H1 (cell line): Measurements from ENCODE around the gene MGRN1. TPM values are rescaled to one million over a fixed set of nuclear protein-coding genes. Genes with fewer than 3 reads are reported as not detected.

ENCODE experiments used
- CTCF ChIA-PET: fragments of 300-600 bp; sonication (Branson Sonifier 250); formaldehyde crosslinking; loops from one replicate; lab custom pipeline; 2021; ENCODE audit not compliant: partially characterized antibody; lab: Charles Lee
- POLR2A ChIA-PET: fragments of 300-600 bp; sonication (Branson Sonifier 250); formaldehyde crosslinking; loops from one replicate; lab custom pipeline; 2021; ENCODE audit warnings: inconsistent platforms; ENCODE audit not compliant: partially characterized antibody; lab: Charles Lee
- DNase-seq, 2 experiments: peaks; one replicate each; pipeline versions ENCODE4 v3.0.0 to v3.0.0-alpha.2; 2010 to 2022; ENCODE audit warnings: low spot score in 2 of 2, low read depth in 1 of 2, mixed read lengths in 1 of 2
- FAIRE-seq: peaks from 2 replicates; lab custom pipeline; 2011; peaks lifted over from hg19 to GRCh38; lab: Jason Lieb, UNC
- H2AFZ ChIP-seq: 2 replicates; pipeline ENCODE4 v1.8.1; 2012; ENCODE audit warnings: low read length, inconsistent platforms
- H2AK5ac ChIP-seq: 2 replicates; pipeline ENCODE4 v1.6.1; 2013; ENCODE audit warnings: low read depth, low read length
- H2BK120ac ChIP-seq: replicated peaks from 2 replicates; pipeline ENCODE3; 2013; ENCODE audit warnings: low read depth, low read length, inconsistent platforms
- H2BK12ac ChIP-seq: 2 replicates; pipeline ENCODE4 v1.6.1; 2013; ENCODE audit warnings: low read depth, low read length
- H2BK15ac ChIP-seq: 2 replicates; pipeline ENCODE4 v1.6.1; 2013; ENCODE audit warnings: low read length
- H2BK20ac ChIP-seq: 2 replicates; pipeline ENCODE4 v1.6.1; 2013; ENCODE audit warnings: low read length
- H2BK5ac ChIP-seq: 2 replicates; pipeline ENCODE4 v1.6.1; 2013; ENCODE audit warnings: low read depth, low read length
- H3K14ac ChIP-seq: 2 replicates; pipeline ENCODE4 v1.6.1; 2013; ENCODE audit warnings: inconsistent platforms; ENCODE audit not compliant: insufficient read length
- H3K18ac ChIP-seq: 2 replicates; pipeline ENCODE4 v1.6.1; 2013; ENCODE audit warnings: low read length; ENCODE audit errors: extremely low read depth
- H3K23ac ChIP-seq: 2 replicates; pipeline ENCODE4 v1.6.1; 2013; ENCODE audit warnings: inconsistent platforms; ENCODE audit not compliant: insufficient read length
- H3K23me2 ChIP-seq: 2 replicates; pipeline ENCODE4 v1.6.1; 2013; ENCODE audit warnings: low read depth, low read length
- H3K27ac ChIP-seq: 2 replicates; pipeline ENCODE4 v1.6.1; 2011; ENCODE audit warnings: low read depth, low read length, inconsistent platforms
- H3K27me3 ChIP-seq, 4 experiments: replicated peaks in 1 of 4; 1 replicate in 1 of 4; 2 replicates in 3 of 4; pipeline versions ENCODE4 v1.6.1 to v1.8.1; 2011 to 2013; ENCODE audit warnings: low read length in 3 of 4, mild to moderate bottlenecking in 3 of 4, inconsistent platforms in 2 of 4, mixed read lengths in 2 of 4, moderate library complexity in 1 of 4; ENCODE audit not compliant: control insufficient read depth in 3 of 4, insufficient read depth in 3 of 4; ENCODE audit errors: extremely low read depth in 1 of 4
- H3K36me3 ChIP-seq, 4 experiments: 2 replicates each; pipeline versions ENCODE4 v1.6.1 to v1.8.1; 2011 to 2013; ENCODE audit warnings: mild to moderate bottlenecking in 4 of 4, low read length in 3 of 4, moderate library complexity in 2 of 4, control low read depth in 1 of 4, inconsistent platforms in 1 of 4; ENCODE audit not compliant: insufficient read depth in 4 of 4, control insufficient read depth in 2 of 4
- H3K4ac ChIP-seq: replicated peaks from 2 replicates; pipeline ENCODE3; 2013; ENCODE audit warnings: low read length, low read depth, mixed read lengths, inconsistent platforms; ENCODE audit not compliant: insufficient read length
- H3K4me1 ChIP-seq, 4 experiments: replicated peaks in 1 of 4; 1 replicate in 1 of 4; 2 replicates in 3 of 4; pipeline versions ENCODE4 v1.6.1 to v1.8.1; 2011 to 2013; ENCODE audit warnings: low read length in 3 of 4, inconsistent platforms in 2 of 4, mixed read lengths in 1 of 4; ENCODE audit not compliant: insufficient read depth in 4 of 4, control insufficient read depth in 3 of 4
- H3K4me2 ChIP-seq, 2 experiments: 2 replicates each; pipeline versions ENCODE4 v1.6.1 to v1.8.1; 2011 to 2013; ENCODE audit warnings: low read depth in 2 of 2, low read length in 2 of 2, control low read depth in 1 of 2, inconsistent platforms in 1 of 2, mild to moderate bottlenecking in 1 of 2; ENCODE audit not compliant: insufficient read depth in 1 of 2
- H3K4me3 ChIP-seq, 4 experiments: fragments of 200-600, 300-600 bp in 1 of 4; sonication (generic), shearing (Covaris generic), sonication (Bioruptor Twin) in 1 of 4; 2 replicates each; pipeline versions ENCODE4 v1.5.1 to v1.8.1; 2011 to 2016; ENCODE audit warnings: low read length in 4 of 4, low read depth in 3 of 4, control low read depth in 2 of 4, inconsistent platforms in 2 of 4, mild to moderate bottlenecking in 2 of 4, mixed read lengths in 1 of 4, moderate library complexity in 1 of 4; ENCODE audit not compliant: insufficient read depth in 2 of 4; ENCODE audit errors: extremely low read depth in 1 of 4
- H3K56ac ChIP-seq: replicated peaks from 2 replicates; pipeline ENCODE3; 2013; ENCODE audit warnings: low read depth, mild to moderate bottlenecking, mixed read lengths, low read length, inconsistent platforms; ENCODE audit not compliant: insufficient read length
- H3K79me1 ChIP-seq: 2 replicates; pipeline ENCODE4 v1.6.1; 2013; ENCODE audit warnings: low read depth, low read length, control low read depth
- H3K79me2 ChIP-seq, 2 experiments: 2 replicates each; pipeline versions ENCODE4 v1.6.1 to v1.8.1; 2012 to 2013; ENCODE audit warnings: low read length in 2 of 2, mild to moderate bottlenecking in 2 of 2, inconsistent platforms in 1 of 2; ENCODE audit not compliant: insufficient read depth in 2 of 2, control insufficient read depth in 1 of 2
- H3K9ac ChIP-seq, 4 experiments: replicated peaks in 1 of 4; 1 replicate in 1 of 4; 2 replicates in 3 of 4; pipeline versions ENCODE4 v1.6.1 to v1.8.1; 2011 to 2013; ENCODE audit warnings: low read depth in 3 of 4, low read length in 3 of 4, control low read depth in 2 of 4, mild to moderate bottlenecking in 2 of 4, moderate library complexity in 2 of 4, inconsistent platforms in 1 of 4; ENCODE audit errors: extremely low read depth in 1 of 4
- H3K9me3 ChIP-seq, 2 experiments: 2 replicates each; pipeline versions ENCODE4 v1.6.1 to v1.8.1; 2012 to 2013; ENCODE audit warnings: mild to moderate bottlenecking in 2 of 2, moderate library complexity in 2 of 2, control low read depth in 1 of 2, inconsistent platforms in 1 of 2, low read depth in 1 of 2, low read length in 1 of 2, mixed read lengths in 1 of 2; ENCODE audit not compliant: insufficient read depth in 2 of 2
- H4K20me1 ChIP-seq, 2 experiments: replicated peaks in 1 of 2; 2 replicates each; pipeline versions ENCODE3 to v1.8.1; 2011 to 2013; ENCODE audit warnings: inconsistent platforms in 2 of 2, low read length in 2 of 2, mild to moderate bottlenecking in 1 of 2; ENCODE audit not compliant: insufficient read depth in 2 of 2, control insufficient read depth in 1 of 2
- H4K5ac ChIP-seq: 2 replicates; pipeline ENCODE4 v1.6.1; 2013; ENCODE audit warnings: low read length, low read depth, mixed read lengths, inconsistent platforms; ENCODE audit not compliant: insufficient read length
- H4K8ac ChIP-seq: 2 replicates; pipeline ENCODE4 v1.8.0; 2013; ENCODE audit warnings: mild to moderate bottlenecking, moderate library complexity, low read length, inconsistent platforms; ENCODE audit not compliant: insufficient read depth; ENCODE audit errors: extremely low read depth
- H4K91ac ChIP-seq: replicated peaks from 2 replicates; pipeline ENCODE3; 2013; ENCODE audit warnings: low read length, mixed read lengths, inconsistent platforms; ENCODE audit not compliant: insufficient read length
- RNF2 ChIP-seq: fragments of 200-900, 300-1000 bp; sonication (generic); IDR thresholded peaks from 2 replicates; pipeline ENCODE4 v1.7.1; 2016; ENCODE audit warnings: borderline replicate concordance, low read depth, mild to moderate bottlenecking, antibody characterized with exemption, low read length; ENCODE audit not compliant: poor library complexity, severe bottlenecking; ENCODE audit errors: missing control alignments
- RXRA ChIP-seq: IDR thresholded peaks from 2 replicates; pipeline ENCODE4 v1.6.1; 2011; ENCODE audit warnings: low read depth, mild to moderate bottlenecking, low read length, moderate library complexity; ENCODE audit not compliant: insufficient read depth
- SP1 ChIP-seq: IDR thresholded peaks from 2 replicates; pipeline ENCODE4 v1.6.1; 2011; ENCODE audit warnings: low read depth, low read length
- TBP ChIP-seq: IDR thresholded peaks from 2 replicates; pipeline ENCODE4 v1.6.1; 2011; ENCODE audit warnings: low read depth, low read length, improper control_type of control experiment
- WGBS, 2 experiments: shearing (Covaris generic) in 1 of 2; methylation state at CpG; one replicate each; pipeline versions ENCODE4 v1.1.6 to v1.1.7; 2013 to 2015; ENCODE audit warnings: low lambda C conversion rate in 2 of 2, mixed read lengths in 2 of 2, inconsistent platforms in 1 of 2, low coverage in 1 of 2, missing lambda C conversion rate in 1 of 2; ENCODE audit not compliant: insufficient replicate concordance in 2 of 2, insufficient coverage in 1 of 2, insufficient read length in 1 of 2; ENCODE audit errors: extremely low coverage in 1 of 2, missing lambda C conversion rate in 1 of 2; 5-methylcytosine and 5-hydroxymethylcytosine counted together
- polyA plus RNA-seq, 7 experiments: library from polyadenylated mRNA; depleted of rRNA in 3 of 7; stranded (reverse) in 5 of 7; unstranded in 2 of 7; fragments of >200 nt in 5 of 7; fragments of 200-250 nt in 2 of 7; gene quantifications; 1 replicate in 5 of 7; 2 replicates in 1 of 7; 4 replicates in 1 of 7; pipeline versions ENCODE4 v1.2.1 to v1.2.3, GENCODE V29; 2011 to 2013; ENCODE audit warnings: missing spikeins in 2 of 7, mixed read lengths in 2 of 7
- total RNA-seq: library from RNA; stranded (reverse); fragmentation: NEBNext Ultra II Directional; extraction: Animal tissue kit (Norgen Biotek cat#: 25700); gene quantifications from 2 replicates; pipeline ENCODE4 v1.2.1, GENCODE V29; 2021

Gene MGRN1
- total and polyA plus RNA-seq, 2 of the 8 experiments (the other 6 are each of a cell fraction or from before 2014, with no cell fraction given) = 15.0 to 82.3 TPM

DNA sequence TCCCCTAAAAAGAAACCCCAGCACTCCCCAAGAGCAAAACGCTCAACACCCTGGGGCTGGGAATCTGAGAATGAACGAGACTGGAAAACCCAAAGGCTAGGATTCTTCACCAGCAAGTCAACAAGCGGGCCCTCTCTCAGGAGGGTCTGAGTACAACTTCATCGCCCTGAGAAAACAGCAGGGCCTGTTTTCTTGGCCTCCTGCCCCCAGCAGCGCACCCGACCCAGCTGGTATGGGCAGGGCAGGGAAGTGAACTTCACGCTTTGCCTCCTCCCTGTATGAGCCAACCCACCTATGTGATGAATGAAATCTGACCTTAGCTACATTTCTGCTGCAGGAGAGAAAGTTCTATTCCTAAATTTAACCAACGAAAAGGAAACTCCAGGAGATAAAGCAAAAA lies 79.9 kb downstream of the MGRN1 start:
- no peaks in the 10 kb centered on the region for H3K23me2 ChIP-seq
- WGBS, 2 experiments = 91% methylated on average over 8 of the region's 8 CpGs; no CpG with 5 or more reads in 1 of the 2 experiments
- no peaks in the 10 kb centered on the region; the same call in 1 of the 2 replicates for H3K79me1 ChIP-seq
- no peak overlapping the region for H2BK12ac ChIP-seq
- no peak overlapping the region for H4K5ac ChIP-seq
- no peak overlapping the region for H3K27ac ChIP-seq
- H2AK5ac ChIP-seq = no peak overlapping the region
- H4K8ac ChIP-seq = no peak overlapping the region
- H3K4me2 ChIP-seq = no peak overlapping the region
- ChIA-PET CTCF (interaction anchor here (0.7 to 1.1 kb wide), 4 partner anchors 9 to 190 kb away, joined by 3 to 9 read pairs (median 3); no protein-coding TSS in a partner anchor), POLR2A (interaction anchor here (4.2 kb wide), 1 partner anchor 10 kb away, joined by 59 read pairs; the partner anchor contains the start of gene NUDT16L1)
- H2BK20ac ChIP-seq = no peak overlapping the region
- no peak for FAIRE-seq
- peaks cover 0 to 12% of the 10 kb centered on the region in 2 experiments for H4K20me1 ChIP-seq
- H3K4me3 ChIP-seq = no peak overlapping the region
- no peak overlapping the region; the same call in 1 of the 2 replicates for H2BK5ac ChIP-seq
- H3K79me2 ChIP-seq = no peaks in the 10 kb centered on the region
- TF ChIP-seq RNF2 = no peak
- TF ChIP-seq TBP = no peak
- TF ChIP-seq SP1 = no peak
- TF ChIP-seq RXRA = no peak
- no peak for DNase-seq
- no peak overlapping the region for H2BK15ac ChIP-seq
- H4K91ac ChIP-seq = no peak overlapping the region
- no peak overlapping the region for H3K4ac ChIP-seq
- H2BK120ac ChIP-seq = no peak overlapping the region
- H3K56ac ChIP-seq = no peak overlapping the region
- no peaks in the 10 kb centered on the region for H3K9me3 ChIP-seq
- H3K9ac ChIP-seq = no peak overlapping the region
- no peaks in the 10 kb centered on the region for H3K27me3 ChIP-seq
- no peak overlapping the region for H3K18ac ChIP-seq
- H2AFZ ChIP-seq = no peak overlapping the region
- H3K23ac ChIP-seq = no peak overlapping the region
- H3K14ac ChIP-seq = no peak overlapping the region
- no peaks in the 10 kb centered on the region for H3K4me1 ChIP-seq
- peaks cover 4 to 32% (median 21%) of the 10 kb centered on the region in 4 experiments for H3K36me3 ChIP-seq
